IPS DF 6.9 (cell line): Measurements from ENCODE around the gene ITPKB.

ENCODE experiments used
- DNase-seq: peaks from one replicate; pipeline ENCODE4 v3.0.0-alpha.2; 2013; ENCODE audit warnings: low read depth, low spot score
- H3K27ac ChIP-seq: one replicate; pipeline ENCODE4 v1.5.1; 2013; ENCODE audit warnings: low read length, control low read depth
- H3K27me3 ChIP-seq: 2 replicates; pipeline ENCODE4 v1.6.1; 2013; ENCODE audit warnings: mild to moderate bottlenecking, low read length; ENCODE audit not compliant: control insufficient read depth, insufficient read depth
- H3K36me3 ChIP-seq: 2 replicates; pipeline ENCODE4 v1.6.1; 2013; ENCODE audit warnings: low read length; ENCODE audit not compliant: control insufficient read depth, insufficient read depth
- H3K4me1 ChIP-seq: 2 replicates; pipeline ENCODE4 v1.6.1; 2013; ENCODE audit warnings: low read length; ENCODE audit not compliant: control insufficient read depth, insufficient read depth
- H3K4me3 ChIP-seq: 2 replicates; pipeline ENCODE4 v1.5.1; 2013; ENCODE audit warnings: mild to moderate bottlenecking, low read length
- H3K9me3 ChIP-seq: 2 replicates; pipeline ENCODE4 v1.6.1; 2013; ENCODE audit warnings: low read length, inconsistent platforms; ENCODE audit not compliant: control insufficient read depth, insufficient read depth
- WGBS: extraction: QIAGEN DNeasy Blood & Tissue Kit; methylation state at CpG from one replicate; pipeline ENCODE4 v1.1.7; 2013; ENCODE audit warnings: mixed read lengths, missing lambda C conversion rate; ENCODE audit not compliant: insufficient read length, insufficient coverage; 5-methylcytosine and 5-hydroxymethylcytosine counted together

Gene ITPKB

DNA sequence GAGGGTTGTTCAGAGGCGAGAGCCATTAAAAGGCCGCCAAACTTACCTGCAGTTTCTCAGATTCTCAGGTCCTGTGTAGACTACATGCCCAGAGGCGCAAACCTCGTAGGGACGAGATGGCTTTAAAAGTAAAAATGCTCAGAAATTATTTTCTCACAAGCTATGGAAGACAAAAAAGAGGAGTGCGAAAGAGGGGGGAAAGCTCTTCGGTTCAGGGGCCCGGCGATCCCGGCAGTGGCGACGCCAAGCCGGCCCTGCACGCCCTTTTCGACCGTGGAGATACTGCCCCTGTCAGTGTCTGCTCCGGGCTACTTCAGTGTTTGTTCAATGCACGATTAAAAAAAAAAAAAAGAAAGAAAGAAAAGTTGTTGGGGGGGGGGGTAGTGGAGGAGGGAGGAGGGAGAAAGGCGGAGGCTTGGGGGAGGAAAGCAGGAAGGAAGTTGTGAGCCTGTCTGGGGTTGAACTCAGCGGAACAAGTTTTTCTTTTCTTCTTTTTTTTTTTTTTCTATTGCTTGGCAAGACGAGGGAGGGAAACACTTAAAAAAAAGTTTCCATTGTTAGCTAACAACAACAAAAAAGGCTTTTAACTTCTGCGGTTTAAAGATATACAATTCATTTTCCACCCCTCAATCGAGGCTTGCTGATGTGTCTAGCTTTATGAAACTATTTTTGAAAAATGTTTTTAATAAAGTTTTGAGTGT is at the start of gene ITPKB:
Gene ITPKB, minus strand, starts transcription at position 288 of the 701 bp plus-strand sequence. CDS start 1,824 bp downstream, outside the sequence.
- DNase-seq: no peak
- no peaks in the 10 kb centered on the region for H3K9me3 ChIP-seq
- no peak within 1 kb of the TSS for H3K27ac ChIP-seq
- no peaks in the 10 kb centered on the region for H3K36me3 ChIP-seq
- no CpG with 5 or more reads among the region's 23 CpGs for WGBS
- peak within 1 kb of the TSS; percentile 35; the same call in 1 of the 2 replicates for H3K4me3 ChIP-seq
- H3K27me3 ChIP-seq: peaks cover 3% of the 10 kb centered on the region
- peaks cover 6% of the 10 kb centered on the region; the same call in 1 of the 2 replicates for H3K4me1 ChIP-seq

GRCh38 chr1:226787638-226788037 is 48.6 kb upstream of the ITPKB start:
- no peaks in the 10 kb centered on the region for H3K36me3 ChIP-seq
- WGBS: no CpG with 5 or more reads among the region's 7 CpGs
- no peaks in the 10 kb centered on the region for H3K4me1 ChIP-seq
- no peaks in the 10 kb centered on the region for H3K27me3 ChIP-seq
- no peak overlapping the region for H3K27ac ChIP-seq
- no peak for DNase-seq
- no peak overlapping the region for H3K4me3 ChIP-seq
- H3K9me3 ChIP-seq: no peaks in the 10 kb centered on the region

GRCh38 chr1:226787071-226787470 is 48.0 kb upstream of the ITPKB start:
- no peaks in the 10 kb centered on the region for H3K27me3 ChIP-seq
- no peaks in the 10 kb centered on the region for H3K9me3 ChIP-seq
- no peak overlapping the region for H3K27ac ChIP-seq
- no peak overlapping the region for H3K4me3 ChIP-seq
- WGBS: no CpG with 5 or more reads among the region's 2 CpGs
- no peak for DNase-seq
- no peaks in the 10 kb centered on the region for H3K4me1 ChIP-seq
- H3K36me3 ChIP-seq: no peaks in the 10 kb centered on the region

- Histone ChIP-seq H3K4me3 (no peak overlapping the region), H3K9me3 (no peaks in the 10 kb centered on the region), H3K36me3 (no peaks in the 10 kb centered on the region), H3K27ac (no peak overlapping the region), H3K27me3 (no peaks in the 10 kb centered on the region), H3K4me1 (no peaks in the 10 kb centered on the region)
- DNase-seq: no peak
- WGBS: no CpG with 5 or more reads among the region's 3 CpGs
These were observed 47.5 kb upstream of the ITPKB start for GRCh38 chr1:226786550-226786949.

DNA sequence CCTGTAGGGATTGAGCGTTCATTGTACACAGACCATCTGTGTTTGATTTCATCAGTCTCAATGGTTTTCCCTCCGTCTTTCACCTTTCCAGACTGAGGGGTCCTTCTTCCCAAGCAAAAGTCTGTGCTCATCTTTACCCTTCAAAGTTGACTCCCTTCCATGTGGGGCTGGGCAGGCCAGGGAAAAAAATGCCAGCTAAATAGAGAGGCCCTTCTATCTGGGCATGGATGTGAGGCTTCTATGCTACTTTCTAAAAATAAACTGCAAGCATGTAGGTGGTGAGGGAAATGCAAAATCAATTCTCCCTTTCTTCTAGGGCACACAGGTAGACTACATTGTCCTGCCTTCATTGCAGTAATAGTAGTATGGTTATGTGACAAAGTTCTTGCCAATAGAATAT is 46.7 kb upstream of the ITPKB start:
- no CpG with 5 or more reads among the region's 2 CpGs for WGBS
- no peaks in the 10 kb centered on the region for H3K9me3 ChIP-seq
- no peaks in the 10 kb centered on the region for H3K4me1 ChIP-seq
- H3K27ac ChIP-seq: no peak overlapping the region
- no peaks in the 10 kb centered on the region for H3K36me3 ChIP-seq
- H3K4me3 ChIP-seq: no peak overlapping the region
- H3K27me3 ChIP-seq: no peaks in the 10 kb centered on the region
- no peak for DNase-seq

GRCh38 chr1:226784081-226785049 is 45.3 kb upstream of the ITPKB start:
- DNase-seq: no peak
- no CpG with 5 or more reads among the region's 19 CpGs for WGBS
- Histone ChIP-seq H3K4me3 (no peak overlapping the region), H3K27ac (no peak overlapping the region), H3K4me1 (no peaks in the 10 kb centered on the region), H3K36me3 (no peaks in the 10 kb centered on the region), H3K27me3 (no peaks in the 10 kb centered on the region), H3K9me3 (no peaks in the 10 kb centered on the region)

GRCh38 chr1:226782845-226783601 is 43.9 kb upstream of the ITPKB start:
- H3K27me3 ChIP-seq: no peaks in the 10 kb centered on the region
- H3K27ac ChIP-seq: no peak overlapping the region
- no CpG with 5 or more reads among the region's 4 CpGs for WGBS
- H3K36me3 ChIP-seq: no peaks in the 10 kb centered on the region
- H3K9me3 ChIP-seq: no peaks in the 10 kb centered on the region
- no peak overlapping the region for H3K4me3 ChIP-seq
- H3K4me1 ChIP-seq: no peaks in the 10 kb centered on the region
- DNase-seq: no peak

DNA sequence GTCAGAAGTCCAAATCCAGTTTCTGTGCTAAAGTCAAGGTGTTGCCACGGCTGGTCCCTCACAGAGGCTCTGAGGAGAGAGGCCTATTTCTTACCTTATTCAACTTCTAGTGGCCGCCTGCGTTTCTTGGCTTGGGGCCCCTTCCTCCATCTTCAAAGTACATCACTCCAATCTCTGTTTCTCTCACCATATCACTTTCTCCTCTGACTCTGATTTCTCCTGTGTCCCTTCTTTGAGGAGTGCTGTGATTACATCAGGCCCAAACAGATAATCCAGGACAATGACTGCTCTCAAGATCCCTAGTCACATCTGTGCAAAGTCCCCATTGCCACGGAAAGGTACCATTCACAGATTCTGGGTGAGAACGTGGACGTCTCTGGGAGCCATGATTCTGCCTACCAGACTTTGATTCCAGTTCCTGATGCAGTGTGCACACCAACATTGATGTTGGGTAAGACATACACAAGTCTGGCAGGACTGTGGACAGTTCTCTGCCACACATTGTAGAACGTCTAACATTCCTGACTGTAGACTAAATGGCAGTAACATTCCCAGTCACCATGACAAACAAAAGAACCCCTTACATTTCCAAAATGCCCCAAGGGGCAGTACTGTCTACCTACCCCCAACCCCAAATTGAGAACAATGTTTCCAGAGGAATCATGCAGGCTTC is 43.0 kb upstream of the ITPKB start:
- no peak for DNase-seq
- WGBS: no CpG with 5 or more reads among the region's 7 CpGs
- Histone ChIP-seq H3K4me3 (no peak overlapping the region), H3K27ac (no peak overlapping the region), H3K9me3 (no peaks in the 10 kb centered on the region), H3K27me3 (no peaks in the 10 kb centered on the region), H3K4me1 (no peaks in the 10 kb centered on the region), H3K36me3 (no peaks in the 10 kb centered on the region)

DNA sequence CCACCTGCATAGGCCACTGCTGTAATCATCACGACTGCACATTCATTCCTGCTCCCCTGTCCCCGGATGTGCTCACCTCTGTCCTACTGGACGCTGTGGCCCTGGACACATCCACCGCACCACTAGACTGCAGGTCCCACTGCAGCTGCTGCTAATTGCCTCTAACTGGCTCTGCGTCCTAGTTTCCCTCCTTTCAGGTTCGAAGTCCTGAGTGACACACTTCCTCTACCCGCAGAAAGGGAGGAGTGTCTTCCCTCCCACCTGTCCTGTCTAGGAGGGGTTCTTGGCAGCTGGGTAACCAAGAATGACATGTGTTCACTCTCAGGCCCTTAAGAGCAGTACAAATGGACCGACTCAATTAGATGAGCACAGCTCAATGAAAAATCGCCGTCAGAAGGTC is 40.5 kb upstream of the ITPKB start:
- WGBS: no CpG with 5 or more reads among the region's 10 CpGs
- no peaks in the 10 kb centered on the region for H3K36me3 ChIP-seq
- no peaks in the 10 kb centered on the region for H3K27me3 ChIP-seq
- H3K4me1 ChIP-seq: no peaks in the 10 kb centered on the region
- H3K27ac ChIP-seq: no peak overlapping the region
- no peak for DNase-seq
- no peak overlapping the region for H3K4me3 ChIP-seq
- H3K9me3 ChIP-seq: no peaks in the 10 kb centered on the region

DNA sequence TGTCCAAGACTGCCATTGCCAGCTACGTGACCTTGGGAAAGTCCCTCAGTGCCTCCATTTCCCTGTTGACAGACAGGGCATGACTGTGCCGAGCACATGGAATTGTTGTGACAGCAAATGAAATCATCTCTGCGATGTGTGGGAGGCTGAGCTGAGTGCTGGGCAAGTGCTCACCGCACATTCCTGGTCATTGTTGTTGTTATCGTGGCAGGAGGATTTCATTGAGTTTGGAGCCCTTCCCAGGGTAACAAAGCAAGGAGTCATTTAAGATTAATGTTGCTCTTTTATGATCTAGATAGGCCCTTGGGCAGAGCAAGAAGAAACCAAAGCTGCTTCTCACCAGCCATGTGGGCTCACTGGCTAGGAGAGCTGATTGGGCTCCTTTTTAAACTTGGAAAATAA is 39.6 kb upstream of the ITPKB start:
- no peaks in the 10 kb centered on the region for H3K4me1 ChIP-seq
- H3K4me3 ChIP-seq: no peak overlapping the region
- H3K27ac ChIP-seq: no peak overlapping the region
- no peaks in the 10 kb centered on the region for H3K27me3 ChIP-seq
- no peaks in the 10 kb centered on the region for H3K9me3 ChIP-seq
- no peak for DNase-seq
- no peaks in the 10 kb centered on the region for H3K36me3 ChIP-seq
- WGBS: no CpG with 5 or more reads among the region's 5 CpGs
